Endothelial cell (in vitro differentiated cells): ENCODE data around the gene KCTD19. TPM values are rescaled to one million over a fixed set of nuclear protein-coding genes. Genes with fewer than 3 reads are reported as not detected.

Experiments used
- DNase-seq: peaks from one replicate; pipeline ENCODE4 v3.0.0; 2021; ENCODE audit warnings: low spot score
- H3K27ac Mint-ChIP-seq: one replicate; pipeline ENCODE4 v1.8.0; 2021; ENCODE audit warnings: mixed read lengths, inconsistent platforms; ENCODE audit not compliant: unreplicated experiment
- H3K27me3 Mint-ChIP-seq: one replicate; pipeline ENCODE4 v1.8.0; 2021; ENCODE audit warnings: mild to moderate bottlenecking, moderate library complexity, mixed read lengths, inconsistent platforms; ENCODE audit not compliant: unreplicated experiment
- H3K36me3 Mint-ChIP-seq: one replicate; pipeline ENCODE4 v1.8.0; 2021; ENCODE audit warnings: mild to moderate bottlenecking, low read depth, mixed read lengths, inconsistent platforms; ENCODE audit not compliant: unreplicated experiment
- H3K4me1 Mint-ChIP-seq: one replicate; pipeline ENCODE4 v1.8.0; 2021; ENCODE audit warnings: mild to moderate bottlenecking, mixed read lengths, inconsistent platforms; ENCODE audit not compliant: unreplicated experiment
- H3K4me3 Mint-ChIP-seq: one replicate; pipeline ENCODE4 v1.8.0; 2021; ENCODE audit warnings: mild to moderate bottlenecking, mixed read lengths, inconsistent platforms; ENCODE audit not compliant: unreplicated experiment
- H3K9me3 Mint-ChIP-seq: one replicate; pipeline ENCODE4 v1.8.0; 2021; ENCODE audit warnings: mixed read lengths, inconsistent platforms; ENCODE audit not compliant: unreplicated experiment
- CTCF ChIP-seq: fragments of 200-600 bp; sonication (generic); IDR thresholded peaks from one replicate; pipeline ENCODE4 v1.5.0; 2021; ENCODE audit warnings: antibody characterized with exemption; ENCODE audit not compliant: unreplicated experiment
- total RNA-seq: library from RNA; stranded (reverse); fragmentation: NEBNext Ultra II Directional; extraction: Animal tissue kit (Norgen Biotek cat#: 25700); gene quantifications from one replicate; pipeline ENCODE4 v1.2.1, GENCODE V29; 2021; ENCODE audit not compliant: unreplicated experiment

KCTD19 gene
- total RNA-seq, 1 donor from 2014 or later = 2.0 TPM

GRCh38 chr16:67248073-67248400, 78.5 kb downstream of the KCTD19 start:
- peaks cover 4% of the 10 kb centered on the region for H3K36me3 Mint-ChIP-seq
- H3K9me3 Mint-ChIP-seq = no peaks in the 10 kb centered on the region
- peak overlapping the region; percentile 94 for H3K4me3 Mint-ChIP-seq
- H3K27ac Mint-ChIP-seq = peak overlapping the region; percentile 62
- TF ChIP-seq CTCF = no peak
- H3K27me3 Mint-ChIP-seq = peaks cover 14% of the 10 kb centered on the region
- peaks cover 59% of the 10 kb centered on the region for H3K4me1 Mint-ChIP-seq
- DNase-seq = no peak

- Mint-ChIP-seq H3K9me3 (no peaks in the 10 kb centered on the region), H3K36me3 (peaks cover 4% of the 10 kb centered on the region), H3K4me1 (peaks cover 57% of the 10 kb centered on the region), H3K27ac (peak within 1 kb of the TSS; percentile 77), H3K4me3 (peak within 1 kb of the TSS; percentile 94), H3K27me3 (peaks cover 16% of the 10 kb centered on the region)
- DNase-seq = peak; percentile 99
- no peak for TF ChIP-seq CTCF
Measured at GRCh38 chr16:67247192-67248072, 79.1 kb downstream of the KCTD19 start, which contains the start of gene FHOD1. Gene FHOD1, minus strand, starts transcription at chr16:67247481. Its CDS starts 71 bp downstream, at chr16:67247410.

GRCh38 chr16:67246756-67247191, 79.8 kb downstream of the KCTD19 start:
- peak overlapping the region; percentile 48 for H3K27ac Mint-ChIP-seq
- no peak for TF ChIP-seq CTCF
- H3K4me1 Mint-ChIP-seq = peaks cover 56% of the 10 kb centered on the region
- peak overlapping the region; percentile 94 for H3K4me3 Mint-ChIP-seq
- peaks cover 16% of the 10 kb centered on the region for H3K27me3 Mint-ChIP-seq
- H3K36me3 Mint-ChIP-seq = peaks cover 4% of the 10 kb centered on the region
- no peak for DNase-seq
- H3K9me3 Mint-ChIP-seq = no peaks in the 10 kb centered on the region

- Mint-ChIP-seq H3K36me3 (peaks cover 4% of the 10 kb centered on the region), H3K4me1 (peaks cover 58% of the 10 kb centered on the region), H3K4me3 (peak overlapping the region; percentile 94), H3K27ac (peak overlapping the region; percentile 48), H3K27me3 (peaks cover 16% of the 10 kb centered on the region), H3K9me3 (no peaks in the 10 kb centered on the region)
- no peak for TF ChIP-seq CTCF
- peak; percentile 81 for DNase-seq
Measured at GRCh38 chr16:67246081-67246755, 80.3 kb downstream of the KCTD19 start.
